Psoas muscle (tissue), 8 donors: ENCODE measurements around the gene SIGLEC6. TPM values are rescaled to one million over a fixed set of nuclear protein-coding genes. Genes with fewer than 3 reads are reported as not detected.

Experiments used
- ATAC-seq, 4 donors: fragments of 200-7000 bp; cut with Tn5 transposase; one replicate each; pipeline ENCODE4 v1.9.1; 2020; ENCODE audit warnings: moderate library complexity in 3 of 4, mild to moderate bottlenecking in 2 of 4
- DNase-seq, 2 donors: peaks; one replicate each; pipeline ENCODE4 v3.0.0-alpha.2; 2020
- H3K27ac ChIP-seq: fragments of 200-600 bp; one replicate; pipeline ENCODE4 v1.8.0; 2022
- H3K27me3 ChIP-seq, 3 donors: fragments of 200-600 bp in 1 of 3; one replicate each; pipeline versions ENCODE4 v1.6.1 to v1.8.0; 2013 to 2022; ENCODE audit warnings: low read length in 2 of 3, mild to moderate bottlenecking in 2 of 3, moderate library complexity in 1 of 3; ENCODE audit not compliant: insufficient read depth in 3 of 3
- H3K36me3 ChIP-seq, 2 donors: fragments of 200-600 bp in 1 of 2; one replicate each; pipeline versions ENCODE4 v1.6.1 to v1.8.0; 2013 to 2022; ENCODE audit warnings: low read depth in 1 of 2, mild to moderate bottlenecking in 1 of 2, moderate library complexity in 1 of 2; ENCODE audit not compliant: insufficient read depth in 1 of 2
- H3K4me1 ChIP-seq: fragments of 200-600 bp; one replicate; pipeline ENCODE4 v1.8.0; 2022
- H3K4me3 ChIP-seq: fragments of 200-600 bp; one replicate; pipeline ENCODE4 v1.8.0; 2022; ENCODE audit warnings: mild to moderate bottlenecking
- H3K9me3 ChIP-seq: fragments of 200-600 bp; one replicate; pipeline ENCODE4 v1.8.0; 2022
- WGBS, 3 donors: extraction: QIAGEN DNeasy Blood & Tissue Kit; methylation state at CpG; one replicate each; pipeline versions ENCODE4 v1.1.6 to v1.1.7; 2013; 5-methylcytosine and 5-hydroxymethylcytosine counted together
- intact Hi-C, 2 donors: fragments of 100-400 bp; cut with DNase I; formaldehyde crosslinking; loops; one replicate each; pipeline versions ENCODE4 v1.11.0 to v1.14.2; 2022
- polyA plus RNA-seq, 3 donors: library from polyadenylated mRNA; stranded (reverse); fragments of 200-250 nt; gene quantifications; one replicate each; pipeline ENCODE4 v1.2.3, GENCODE V29; 2013
- total RNA-seq, 4 donors: library from RNA; stranded (reverse); fragmentation: NEBNext Ultra II Directional in 2 of 4; extraction: Animal tissue kit (Norgen Biotek cat#: 25700) in 2 of 4; gene quantifications; one replicate each; pipeline versions ENCODE4 v1.2.1 to v1.2.4, GENCODE V29; 2021 to 2023
- TF ChIP-seq, protein P1 (sequence below): fragments of 200-600 bp; IDR thresholded peaks from one replicate; pipeline ENCODE4 v1.8.0; 2022; ENCODE audit warnings: antibody characterized with exemption
- donor health status: healthy with polysubstance abuse.
- donor health status: DM: no; HTN: no; CAD: no; lungs with moderate emphysema.
- donor health status: Bipolar disorder and iron deficiency.
- donor health status: healthy.
- donor health status: DM: yes; HTN: yes; CAD: no.
- donor health status: DM: no; HTN: no; CAD: no.
- donor health status: DM: no; HTN: no; CAD: no.
- donor health status: DM: yes; HTN: yes; CAD: no.

The SIGLEC6 gene
- total and polyA plus RNA-seq, 7 donors, result 0.03 to 0.40 (median 0.22) TPM; not detected in 2

DNA sequence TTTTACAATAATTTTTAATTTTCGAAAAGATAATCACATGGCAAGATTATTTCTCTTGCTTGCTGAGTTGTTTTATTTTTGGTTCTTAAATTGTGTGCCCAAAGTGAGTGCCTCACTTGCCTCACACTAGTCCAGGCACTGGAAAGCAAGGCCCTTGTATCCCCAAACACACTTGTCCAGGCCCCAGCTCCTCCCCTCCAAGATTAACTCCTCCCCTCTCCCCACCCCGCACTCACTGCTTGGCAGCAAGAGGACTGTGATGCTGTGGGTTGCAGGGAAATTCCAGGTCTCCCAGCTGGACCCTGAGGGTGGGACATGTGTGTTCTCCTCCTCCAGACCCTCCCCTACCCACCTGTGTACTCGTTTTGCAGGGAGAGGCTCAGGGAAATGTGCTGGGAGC is 33.8 kb downstream of the SIGLEC6 start:
- H3K4me3 ChIP-seq, result no peak overlapping the region
- intact Hi-C loops, result no loop called here
- TF ChIP-seq, protein P1, sequence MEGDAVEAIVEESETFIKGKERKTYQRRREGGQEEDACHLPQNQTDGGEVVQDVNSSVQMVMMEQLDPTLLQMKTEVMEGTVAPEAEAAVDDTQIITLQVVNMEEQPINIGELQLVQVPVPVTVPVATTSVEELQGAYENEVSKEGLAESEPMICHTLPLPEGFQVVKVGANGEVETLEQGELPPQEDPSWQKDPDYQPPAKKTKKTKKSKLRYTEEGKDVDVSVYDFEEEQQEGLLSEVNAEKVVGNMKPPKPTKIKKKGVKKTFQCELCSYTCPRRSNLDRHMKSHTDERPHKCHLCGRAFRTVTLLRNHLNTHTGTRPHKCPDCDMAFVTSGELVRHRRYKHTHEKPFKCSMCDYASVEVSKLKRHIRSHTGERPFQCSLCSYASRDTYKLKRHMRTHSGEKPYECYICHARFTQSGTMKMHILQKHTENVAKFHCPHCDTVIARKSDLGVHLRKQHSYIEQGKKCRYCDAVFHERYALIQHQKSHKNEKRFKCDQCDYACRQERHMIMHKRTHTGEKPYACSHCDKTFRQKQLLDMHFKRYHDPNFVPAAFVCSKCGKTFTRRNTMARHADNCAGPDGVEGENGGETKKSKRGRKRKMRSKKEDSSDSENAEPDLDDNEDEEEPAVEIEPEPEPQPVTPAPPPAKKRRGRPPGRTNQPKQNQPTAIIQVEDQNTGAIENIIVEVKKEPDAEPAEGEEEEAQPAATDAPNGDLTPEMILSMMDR, result no peak
- H3K27me3 ChIP-seq, result peaks cover 0 to 2% (median 0%) of the 10 kb centered on the region in 3 donors
- 27 to 33% (median 30%) methylated on average over 3 of the region's 3 CpGs for WGBS, 3 donors
- ATAC-seq (no peak), DNase-seq (no peak)
- H3K4me1 ChIP-seq, result no peaks in the 10 kb centered on the region
- no peaks in the 10 kb centered on the region for H3K9me3 ChIP-seq
- no peak overlapping the region for H3K27ac ChIP-seq
- H3K36me3 ChIP-seq, result no peaks in the 10 kb centered on the region

DNA sequence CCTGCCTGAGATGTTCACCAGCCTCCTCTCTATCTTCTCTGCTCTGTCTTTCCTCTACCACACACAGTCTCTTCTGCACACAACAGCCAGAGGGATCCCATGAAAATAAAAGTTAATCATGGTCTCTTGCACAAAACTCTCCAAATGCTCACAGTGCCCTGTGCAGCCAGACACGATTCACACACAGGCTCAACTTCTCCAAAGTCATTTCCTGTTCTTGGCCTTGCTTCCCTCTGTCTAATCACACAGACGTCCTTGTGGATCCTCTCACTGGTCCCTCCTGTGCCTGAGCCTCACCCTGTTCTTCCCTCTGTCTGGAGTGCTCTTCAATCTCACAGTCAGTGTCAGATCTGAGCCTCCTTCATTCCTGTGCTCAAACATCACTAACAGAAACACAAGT is 37.7 kb downstream of the SIGLEC6 start:
- no peak overlapping the region for H3K27ac ChIP-seq
- DNase-seq, result no peak
- H3K4me3 ChIP-seq, result no peak overlapping the region
- no peak for ATAC-seq
- no peaks in the 10 kb centered on the region for H3K36me3 ChIP-seq
- no peaks in the 10 kb centered on the region for H3K4me1 ChIP-seq
- H3K9me3 ChIP-seq, result no peaks in the 10 kb centered on the region
- TF ChIP-seq, protein P1, result no peak
- intact Hi-C loops, result no loop called here
- 20 to 27% (median 22%) methylated on average over 2 of the region's 2 CpGs for WGBS, 3 donors
- H3K27me3 ChIP-seq, result no peaks in the 10 kb centered on the region

DNA sequence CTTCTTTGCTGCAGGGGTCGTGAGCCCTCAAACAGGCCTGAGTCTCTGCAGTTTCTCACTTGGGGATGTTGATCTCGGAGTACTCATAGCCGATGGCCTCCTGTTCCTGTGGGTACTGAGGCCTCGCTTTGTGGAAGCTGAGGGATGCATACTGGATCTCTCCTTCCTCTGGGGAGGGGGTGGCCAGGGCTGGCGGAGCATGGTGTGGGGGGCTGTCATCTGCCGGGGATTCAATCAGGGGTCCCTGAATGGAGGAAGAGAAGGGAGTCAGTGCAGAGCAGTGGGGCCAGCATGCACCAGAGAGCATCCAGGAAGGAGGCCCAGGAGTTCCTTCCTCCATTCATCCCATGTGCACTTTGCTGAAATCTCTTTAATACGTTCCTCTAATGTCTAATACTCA is 39.9 kb downstream of the SIGLEC6 start:
- H3K27ac ChIP-seq, result no peak overlapping the region
- intact Hi-C loops, result no loop called here
- no peak overlapping the region for H3K4me3 ChIP-seq
- DNase-seq (no peak), ATAC-seq (no peak)
- H3K4me1 ChIP-seq, result no peaks in the 10 kb centered on the region
- TF ChIP-seq, protein P1, result no peak
- H3K27me3 ChIP-seq, result no peaks in the 10 kb centered on the region
- no peaks in the 10 kb centered on the region for H3K9me3 ChIP-seq
- 76 to 82% (median 78%) methylated on average over 7 of the region's 7 CpGs for WGBS, 3 donors
- no peaks in the 10 kb centered on the region for H3K36me3 ChIP-seq

DNA sequence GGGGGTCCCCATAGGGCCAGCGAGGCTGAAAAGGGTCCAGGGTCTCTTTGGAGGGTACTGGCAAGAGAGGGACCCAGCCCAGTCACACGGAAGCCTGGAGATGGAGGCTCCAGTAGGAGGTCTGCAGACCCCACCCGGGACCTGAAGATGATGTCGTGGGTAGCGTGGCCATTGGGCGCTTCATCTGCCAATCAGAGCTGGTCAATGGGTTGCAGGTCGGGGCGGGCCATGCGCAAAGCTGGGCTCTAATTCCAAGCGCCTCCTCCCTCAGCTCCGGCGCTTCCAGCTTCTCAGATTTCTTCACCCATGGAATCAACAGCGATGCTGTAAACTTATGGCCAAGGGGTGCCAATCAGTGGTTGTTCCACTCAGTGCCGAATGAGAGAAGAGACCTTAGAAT is 40.8 kb downstream of the SIGLEC6 start:
- no peaks in the 10 kb centered on the region for H3K4me1 ChIP-seq
- intact Hi-C loops, result no loop called here
- WGBS, 3 donors, result 24 to 45% (median 42%) methylated on average over 14 of the region's 14 CpGs

DNA sequence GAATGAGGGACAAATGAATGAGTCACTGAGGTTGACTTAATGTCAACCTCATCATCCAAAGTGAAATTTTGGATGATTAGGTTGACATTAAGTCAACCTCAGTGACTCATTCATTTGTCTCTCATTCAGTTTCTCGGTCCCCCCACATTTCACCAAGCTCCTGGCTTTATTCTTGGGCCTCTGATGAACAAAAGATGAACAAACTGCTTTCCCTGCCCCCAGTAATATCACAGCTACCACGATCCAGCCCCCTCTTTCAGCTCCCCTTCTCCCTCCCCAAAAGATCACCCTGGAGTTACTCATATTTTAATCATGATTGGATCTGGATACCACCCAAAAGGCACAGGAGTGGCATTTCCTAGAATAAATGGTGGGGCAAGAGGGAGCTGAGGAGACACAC is 42.4 kb downstream of the SIGLEC6 start:
- Histone ChIP-seq H3K36me3 (no peaks in the 10 kb centered on the region), H3K27me3 (peaks cover 0 to 3% (median 2%) of the 10 kb centered on the region in 3 donors), H3K27ac (no peak overlapping the region), H3K9me3 (no peaks in the 10 kb centered on the region), H3K4me1 (no peaks in the 10 kb centered on the region), H3K4me3 (no peak overlapping the region)
- DNase-seq, result no peak
- TF ChIP-seq, protein P1, result no peak
- no peak for ATAC-seq
- intact Hi-C loops, result no loop called here
- 37 to 40% (median 37%) methylated on average over 2 of the region's 2 CpGs for WGBS, 3 donors

More for the DNA sequence above, 40.8 kb downstream of the SIGLEC6 start:
- H3K27me3 ChIP-seq, result no peaks in the 10 kb centered on the region
- ATAC-seq (no peak), DNase-seq (no peak)
- H3K4me3 ChIP-seq, result no peak overlapping the region
- H3K36me3 ChIP-seq, result no peaks in the 10 kb centered on the region
- H3K27ac ChIP-seq, result no peak overlapping the region
- TF ChIP-seq, protein P1, result no peak
- H3K9me3 ChIP-seq, result no peaks in the 10 kb centered on the region
